Measurements from ENCODE around the gene TRIM49D2. TPM values are rescaled to one million over a fixed set of nuclear protein-coding genes. Genes with fewer than 3 reads are reported as not detected.

The TRIM49D2 gene
- total RNA-seq, 1 experiment from 2014 or later = not detected

Other genes starting within 250 kb of the TRIM49D2 start
- not detected for gene TRIM77, start 213.8 kb upstream of the TRIM49D2 start, total RNA-seq (2021; ENCODE audit: unreplicated experiment)
- not detected for gene TRIM49, start 115.5 kb upstream of the TRIM49D2 start, total RNA-seq (2021; ENCODE audit: unreplicated experiment)
- not detected for gene TRIM64B, start 45.6 kb upstream of the TRIM49D2 start, total RNA-seq (2021; ENCODE audit: unreplicated experiment)
- gene TRIM49D1, start 1.8 kb upstream of the TRIM49D2 start, total RNA-seq (2021; ENCODE audit: unreplicated experiment) = not detected
- not detected for gene TRIM64, start 42.0 kb downstream of the TRIM49D2 start, total RNA-seq (2021; ENCODE audit: unreplicated experiment)
- not detected for gene TRIM49C, start 107.0 kb downstream of the TRIM49D2 start, total RNA-seq (2021; ENCODE audit: unreplicated experiment)
- gene UBTFL1, start 161.9 kb downstream of the TRIM49D2 start, total RNA-seq (2021; ENCODE audit: unreplicated experiment) = not detected
- not detected for gene NAALAD2, start 210.6 kb downstream of the TRIM49D2 start, total RNA-seq (2021; ENCODE audit: unreplicated experiment)